T-helper 2 cell treated with Interferon-gamma antibody and Interleukin-4, amounts not matched to agents 100 ng/mL and 5 ng/mL, for 36 hours (primary cell): Measurements from ENCODE around the gene HERC2. TPM values are rescaled to one million over a fixed set of nuclear protein-coding genes. Genes with fewer than 3 reads are reported as not detected.

Source experiments
- total RNA-seq: library from RNA; stranded (reverse); gene quantifications from 2 replicates; pipeline ENCODE4 v1.2.3, GENCODE V29; 2022

HERC2 gene
- total RNA-seq, 1 donor from 2014 or later: 45.9 TPM

Other genes with a start within 250 kb of the HERC2 start
- gene OCA2, start 222.9 kb downstream of the HERC2 start, total RNA-seq: not detected in 2 replicates
- gene GOLGA6L24, start 35.9 kb upstream of the HERC2 start, total RNA-seq: not detected in 2 replicates
- gene GOLGA8F, start 56.5 kb upstream of the HERC2 start, total RNA-seq: not detected in 2 replicates
- gene GOLGA8G, start 210.8 kb upstream of the HERC2 start, total RNA-seq: 0.05 TPM in 1 of 2 replicates, not detected in the other
- gene GOLGA6L25, start 231.4 kb upstream of the HERC2 start, total RNA-seq: not detected in 2 replicates